GM23338 (cell line): ENCODE measurements around the gene CD40. TPM values are rescaled to one million over a fixed set of nuclear protein-coding genes. Genes with fewer than 3 reads are reported as not detected.

Experiments
- ATAC-seq: fragments of 200-7000 bp; cut with Tn5 transposase; 3 replicates; pipeline ENCODE4 v1.9.1; 2020
- DNase-seq: peaks from one replicate; pipeline ENCODE4 v3.0.0-alpha.2; 2015; ENCODE audit warnings: low spot score
- H2AFZ ChIP-seq: fragments of 200-600 bp; sonication (generic); 2 replicates; pipeline ENCODE4 v1.8.0; 2016; ENCODE audit warnings: antibody characterized with exemption, mild to moderate bottlenecking, moderate library complexity
- H3F3A ChIP-seq: fragments of 200-600 bp; sonication (generic); replicated peaks from 2 replicates; pipeline ENCODE4 v1.8.0; 2017; ENCODE audit warnings: antibody characterized with exemption, mixed run types, low read depth
- H3K27ac ChIP-seq: fragments of 200-600 bp; sonication (generic); 2 replicates; pipeline ENCODE4 v1.6.1; 2016; ENCODE audit warnings: low read depth
- H3K27me3 ChIP-seq: fragments of 200-600 bp; sonication (generic); 2 replicates; pipeline ENCODE4 v1.8.0; 2016; ENCODE audit warnings: mild to moderate bottlenecking, mixed run types, moderate library complexity; ENCODE audit not compliant: insufficient read depth
- H3K36me3 ChIP-seq: fragments of 200-600 bp; sonication (generic); 2 replicates; pipeline ENCODE4 v1.8.0; 2016; ENCODE audit warnings: mild to moderate bottlenecking; ENCODE audit not compliant: insufficient read depth
- H3K4me1 ChIP-seq: fragments of 200-600 bp; sonication (generic); 2 replicates; pipeline ENCODE4 v1.8.0; 2016; ENCODE audit warnings: mild to moderate bottlenecking, moderate library complexity; ENCODE audit not compliant: insufficient read depth
- H3K4me2 ChIP-seq: fragments of 200-600 bp; sonication (generic); 2 replicates; pipeline ENCODE4 v1.7.1; 2017; ENCODE audit warnings: mixed run types
- H3K4me3 ChIP-seq: fragments of 200-600 bp; sonication (generic); 2 replicates; pipeline ENCODE4 v1.6.1; 2016; ENCODE audit warnings: mixed run types
- H3K79me2 ChIP-seq: fragments of 200-600 bp; sonication (generic); replicated peaks from 2 replicates; pipeline ENCODE4 v1.8.0; 2017; ENCODE audit warnings: mild to moderate bottlenecking; ENCODE audit not compliant: insufficient read depth
- H3K9me2 ChIP-seq: fragments of 200-600 bp; sonication (generic); 2 replicates; pipeline ENCODE4 v1.8.0; 2017; ENCODE audit not compliant: insufficient read depth
- H4K20me1 ChIP-seq: fragments of 200-600 bp; sonication (generic); replicated peaks from 2 replicates; pipeline ENCODE4 v1.8.0; 2017; ENCODE audit warnings: mild to moderate bottlenecking; ENCODE audit not compliant: insufficient read depth
- H3K27ac Mint-ChIP-seq: 2 replicates; pipeline ENCODE4 v1.8.0; 2020; ENCODE audit warnings: inconsistent platforms, mild to moderate bottlenecking, moderate library complexity, mixed read lengths
- H3K27me3 Mint-ChIP-seq: 3 replicates; pipeline ENCODE4 v1.8.0; 2022; ENCODE audit warnings: low read depth, mild to moderate bottlenecking, moderate library complexity, mixed read lengths, inconsistent platforms; ENCODE audit not compliant: insufficient read depth, poor library complexity
- H3K36me3 Mint-ChIP-seq: 3 replicates; pipeline ENCODE4 v1.8.0; 2021; ENCODE audit warnings: low read depth, mild to moderate bottlenecking, inconsistent platforms, moderate library complexity, mixed read lengths
- H3K4me1 Mint-ChIP-seq: 3 replicates; pipeline ENCODE4 v1.8.0; 2020; ENCODE audit warnings: mild to moderate bottlenecking, inconsistent platforms, mixed read lengths
- H3K4me3 Mint-ChIP-seq: 3 replicates; pipeline ENCODE4 v1.8.0; 2021; ENCODE audit warnings: moderate library complexity, mild to moderate bottlenecking, inconsistent platforms, mixed read lengths
- H3K9me3 Mint-ChIP-seq: 3 replicates; pipeline ENCODE4 v1.8.0; 2020; ENCODE audit warnings: moderate library complexity, mild to moderate bottlenecking, inconsistent platforms, mixed read lengths
- EZH2 ChIP-seq: fragments of 200-600 bp; sonication (generic); IDR thresholded peaks from one replicate; pipeline ENCODE4 v1.8.0; 2017; ENCODE audit warnings: antibody characterized with exemption, mild to moderate bottlenecking, low read depth; ENCODE audit not compliant: unreplicated experiment
- EZH2phosphoT487 ChIP-seq: fragments of 200-600 bp; sonication (generic); IDR thresholded peaks from one replicate; pipeline ENCODE4 v1.8.1; 2018; ENCODE audit warnings: antibody characterized with exemption; ENCODE audit not compliant: unreplicated experiment
- JUNB ChIP-seq: IDR thresholded peaks from one replicate; pipeline ENCODE4 v1.6.1; 2016; ENCODE audit warnings: antibody characterized with exemption; ENCODE audit not compliant: unreplicated experiment
- NANOG ChIP-seq: IDR thresholded peaks from 2 replicates; pipeline ENCODE4 v1.6.1; 2016; ENCODE audit warnings: antibody characterized with exemption, borderline replicate concordance
- POLR2AphosphoS5 ChIP-seq: IDR thresholded peaks from 2 replicates; pipeline ENCODE4 v1.6.1; 2016; ENCODE audit warnings: antibody characterized with exemption, low read depth
- STAT1 ChIP-seq: IDR thresholded peaks from one replicate; pipeline ENCODE4 v1.6.1; 2016; ENCODE audit warnings: antibody characterized with exemption; ENCODE audit not compliant: unreplicated experiment
- ZNF114 ChIP-seq: fragments of 250-450 bp; sonication (Bioruptor Pico); IDR thresholded peaks from 2 replicates; pipeline ENCODE4 v1.5.0; 2020; ENCODE audit warnings: mild to moderate bottlenecking, moderate library complexity
- ZNF331 ChIP-seq: fragments of 250-450 bp; sonication (Bioruptor Pico); IDR thresholded peaks from 2 replicates; pipeline ENCODE4 v1.5.0; 2020; ENCODE audit warnings: low read depth, mild to moderate bottlenecking, moderate library complexity
- polyA plus RNA-seq: library from polyadenylated mRNA; unstranded; fragments of >200 nt; fragmentation: Nextera tagmentation; extraction: Ambion mirVana; gene quantifications from 2 replicates; pipeline ENCODE4 v1.2.1, GENCODE V29; 2016
- total RNA-seq: library from RNA; depleted of rRNA; stranded (reverse); fragments of >200 nt; shearing (Covaris generic); gene quantifications from 2 replicates; pipeline ENCODE4 v1.2.3, GENCODE V29; 2014
- TF ChIP-seq, protein P1 (sequence below): IDR thresholded peaks from 2 replicates; pipeline ENCODE4 v1.6.1; 2016; ENCODE audit warnings: antibody characterized with exemption
- TF ChIP-seq, protein P2 (sequence below), 2 experiments: fragments of 200-600 bp in 1 of 2; sonication (generic) in 1 of 2; conservative IDR thresholded peaks; 2 replicates each; pipeline versions ENCODE4 v1.5.1 to v1.6.1; 2016 to 2017; ENCODE audit warnings: antibody characterized with exemption in 2 of 2, low read depth in 2 of 2, mild to moderate bottlenecking in 2 of 2, moderate library complexity in 1 of 2

CD40 gene
- total and polyA plus RNA-seq, 2 experiments from 2014 or later, result 15.4 to 18.9 TPM

DNA sequence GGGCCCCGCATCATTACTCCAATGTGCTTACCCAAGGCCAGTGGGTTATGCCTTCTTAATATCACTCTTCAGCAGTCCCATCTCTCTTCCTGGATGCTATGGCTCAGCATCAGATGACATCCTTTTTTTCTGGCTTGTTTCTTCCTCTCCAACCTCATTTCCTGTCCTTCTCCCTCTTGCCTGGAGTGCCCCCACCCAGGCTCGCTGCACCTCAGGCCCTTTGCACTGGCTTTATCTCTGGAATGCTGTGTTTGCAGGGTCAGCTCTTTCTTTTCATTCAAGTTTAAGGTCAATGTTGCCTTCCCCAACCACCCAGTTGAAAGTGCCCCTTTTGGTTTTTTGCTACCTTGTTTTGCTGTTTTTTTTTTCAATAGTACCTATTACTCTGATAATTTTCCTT, 36.7 kb downstream of the CD40 start:
- Mint-ChIP-seq H3K27ac (no peak overlapping the region), H3K36me3 (no peaks in the 10 kb centered on the region), H3K4me1 (peaks cover 9% of the 10 kb centered on the region; the same call in 2 of the 3 replicates), H3K27me3 (no peaks in the 10 kb centered on the region), H3K9me3 (no peaks in the 10 kb centered on the region), H3K4me3 (no peak overlapping the region)
- no peaks in the 10 kb centered on the region for H4K20me1 ChIP-seq
- no peaks in the 10 kb centered on the region for H3F3A ChIP-seq
- H3K79me2 ChIP-seq, result no peaks in the 10 kb centered on the region
- no peak overlapping the region for H3K4me3 ChIP-seq
- H3K27me3 ChIP-seq, result no peaks in the 10 kb centered on the region
- no peaks in the 10 kb centered on the region for H3K9me2 ChIP-seq
- H3K4me1 ChIP-seq, result no peaks in the 10 kb centered on the region
- H3K27ac ChIP-seq, result no peak overlapping the region
- no peak overlapping the region for H3K4me2 ChIP-seq
- TF ChIP-seq ZNF114 (CRISPR knock-in tag), result no peak
- TF ChIP-seq, protein P1, sequence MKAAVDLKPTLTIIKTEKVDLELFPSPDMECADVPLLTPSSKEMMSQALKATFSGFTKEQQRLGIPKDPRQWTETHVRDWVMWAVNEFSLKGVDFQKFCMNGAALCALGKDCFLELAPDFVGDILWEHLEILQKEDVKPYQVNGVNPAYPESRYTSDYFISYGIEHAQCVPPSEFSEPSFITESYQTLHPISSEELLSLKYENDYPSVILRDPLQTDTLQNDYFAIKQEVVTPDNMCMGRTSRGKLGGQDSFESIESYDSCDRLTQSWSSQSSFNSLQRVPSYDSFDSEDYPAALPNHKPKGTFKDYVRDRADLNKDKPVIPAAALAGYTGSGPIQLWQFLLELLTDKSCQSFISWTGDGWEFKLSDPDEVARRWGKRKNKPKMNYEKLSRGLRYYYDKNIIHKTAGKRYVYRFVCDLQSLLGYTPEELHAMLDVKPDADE, result no peak
- TF ChIP-seq EZH2phosphoT487, result no peak
- TF ChIP-seq NANOG, result no peak
- TF ChIP-seq STAT1, result no peak
- TF ChIP-seq EZH2, result no peak
- TF ChIP-seq, protein P2, sequence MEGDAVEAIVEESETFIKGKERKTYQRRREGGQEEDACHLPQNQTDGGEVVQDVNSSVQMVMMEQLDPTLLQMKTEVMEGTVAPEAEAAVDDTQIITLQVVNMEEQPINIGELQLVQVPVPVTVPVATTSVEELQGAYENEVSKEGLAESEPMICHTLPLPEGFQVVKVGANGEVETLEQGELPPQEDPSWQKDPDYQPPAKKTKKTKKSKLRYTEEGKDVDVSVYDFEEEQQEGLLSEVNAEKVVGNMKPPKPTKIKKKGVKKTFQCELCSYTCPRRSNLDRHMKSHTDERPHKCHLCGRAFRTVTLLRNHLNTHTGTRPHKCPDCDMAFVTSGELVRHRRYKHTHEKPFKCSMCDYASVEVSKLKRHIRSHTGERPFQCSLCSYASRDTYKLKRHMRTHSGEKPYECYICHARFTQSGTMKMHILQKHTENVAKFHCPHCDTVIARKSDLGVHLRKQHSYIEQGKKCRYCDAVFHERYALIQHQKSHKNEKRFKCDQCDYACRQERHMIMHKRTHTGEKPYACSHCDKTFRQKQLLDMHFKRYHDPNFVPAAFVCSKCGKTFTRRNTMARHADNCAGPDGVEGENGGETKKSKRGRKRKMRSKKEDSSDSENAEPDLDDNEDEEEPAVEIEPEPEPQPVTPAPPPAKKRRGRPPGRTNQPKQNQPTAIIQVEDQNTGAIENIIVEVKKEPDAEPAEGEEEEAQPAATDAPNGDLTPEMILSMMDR (conservative IDR thresholded peaks at IDR 0.05; ENCODE audit: low read depth in 2 of 2), result no peak
- no peaks in the 10 kb centered on the region for H3K36me3 ChIP-seq
- DNase-seq (no peak), ATAC-seq (no peak)
- H2AFZ ChIP-seq, result no peak overlapping the region

DNA sequence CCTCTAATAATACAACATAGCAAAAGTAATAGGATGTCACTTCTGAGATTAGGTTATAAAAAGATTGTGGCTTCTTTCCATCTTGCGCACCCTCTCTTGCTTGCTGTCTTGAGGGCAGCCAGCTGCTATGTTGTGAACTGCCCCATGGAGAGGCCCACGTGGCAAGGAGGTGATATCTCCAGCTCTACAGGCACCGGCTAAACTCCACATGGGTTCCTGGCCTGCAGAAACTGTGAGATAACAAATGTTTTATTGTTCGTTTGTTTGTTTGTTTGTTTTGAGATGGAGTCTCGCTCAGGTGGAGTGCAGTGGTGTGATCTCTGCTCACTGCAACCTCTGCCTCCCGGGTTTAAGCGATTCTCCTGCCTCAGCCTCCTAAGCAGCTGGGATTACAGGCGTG, 38.0 kb downstream of the CD40 start:
- no peaks in the 10 kb centered on the region for H3K36me3 ChIP-seq
- no peaks in the 10 kb centered on the region for H4K20me1 ChIP-seq
- H3K4me2 ChIP-seq, result no peak overlapping the region
- H3K27ac Mint-ChIP-seq, result no peak overlapping the region
- no peaks in the 10 kb centered on the region for H3K36me3 Mint-ChIP-seq
- no peak overlapping the region for H2AFZ ChIP-seq
- no peaks in the 10 kb centered on the region for H3K9me2 ChIP-seq
- no peaks in the 10 kb centered on the region for H3K4me1 ChIP-seq
- H3K4me1 Mint-ChIP-seq, result peaks cover 9% of the 10 kb centered on the region; the same call in 2 of the 3 replicates
- no peaks in the 10 kb centered on the region for H3F3A ChIP-seq
- no peaks in the 10 kb centered on the region for H3K27me3 ChIP-seq
- no peaks in the 10 kb centered on the region for H3K27me3 Mint-ChIP-seq
- H3K27ac ChIP-seq, result no peak overlapping the region
- ATAC-seq (no peak), DNase-seq (no peak)
- no peaks in the 10 kb centered on the region for H3K9me3 Mint-ChIP-seq
- no peak overlapping the region for H3K4me3 Mint-ChIP-seq
- no peak for TF ChIP-seq EZH2phosphoT487
- no peak for TF ChIP-seq POLR2AphosphoS5
- no peak for TF ChIP-seq JUNB
- no peak for TF ChIP-seq ZNF114 (CRISPR knock-in tag)
- TF ChIP-seq NANOG, result no peak
- TF ChIP-seq ZNF331 (CRISPR knock-in tag), result no peak
- no peak overlapping the region for H3K4me3 ChIP-seq
- H3K79me2 ChIP-seq, result no peaks in the 10 kb centered on the region
